ENCODE data around the gene ADAMTSL1. TPM values are rescaled to one million over a fixed set of nuclear protein-coding genes. Genes with fewer than 3 reads are reported as not detected.

The ADAMTSL1 gene
- total and polyA plus RNA-seq, 2 donors = 3.2 to 42.3 TPM

DNA sequence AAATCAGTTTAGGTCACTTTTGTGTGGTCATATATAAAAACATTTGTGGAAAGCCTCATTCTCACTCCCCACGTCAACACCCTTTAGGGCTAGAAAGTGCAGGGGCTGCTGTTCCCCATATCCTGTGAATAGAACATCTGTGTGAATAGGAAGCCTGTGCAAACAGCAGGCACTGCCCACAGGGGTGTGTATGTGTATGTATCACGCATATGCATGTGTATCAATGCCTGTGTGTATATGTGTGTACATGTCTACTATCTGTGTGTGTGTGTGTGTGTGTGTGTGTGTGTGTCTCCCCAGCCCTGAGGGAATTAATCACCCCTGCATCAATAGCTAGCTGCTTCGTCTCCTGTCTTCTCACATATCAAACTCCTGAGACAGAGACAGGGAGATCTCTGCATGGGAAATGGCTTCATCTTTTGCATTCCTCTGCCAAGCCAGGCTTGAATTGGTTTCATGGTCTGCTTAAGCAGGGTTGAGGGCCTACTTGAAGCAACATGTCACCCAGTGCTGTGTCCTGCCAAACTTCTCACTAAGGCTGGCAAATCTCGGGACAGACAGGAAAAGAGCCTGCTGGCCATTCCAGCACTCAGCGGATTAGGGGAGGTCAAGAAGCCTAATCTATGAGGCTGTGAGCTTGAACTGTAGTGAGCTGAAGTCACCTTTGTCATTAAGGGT lies 265.8 kb downstream of the ADAMTSL1 start:
- Histone ChIP-seq H3K4me3 (ENCODE audit: low read depth, low read length) (no peak overlapping the region), H3K36me3 (ENCODE audit: insufficient read depth) (no peaks in the 10 kb centered on the region), H3K27ac (ENCODE audit: low read depth) (no peak overlapping the region), H3K4me1 (ENCODE audit: insufficient read depth) (no peaks in the 10 kb centered on the region)
- no peak for DNase-seq (ENCODE audit: extremely low spot score)
- WGBS = 80% methylated on average over 5 of the region's 5 CpGs

DNA sequence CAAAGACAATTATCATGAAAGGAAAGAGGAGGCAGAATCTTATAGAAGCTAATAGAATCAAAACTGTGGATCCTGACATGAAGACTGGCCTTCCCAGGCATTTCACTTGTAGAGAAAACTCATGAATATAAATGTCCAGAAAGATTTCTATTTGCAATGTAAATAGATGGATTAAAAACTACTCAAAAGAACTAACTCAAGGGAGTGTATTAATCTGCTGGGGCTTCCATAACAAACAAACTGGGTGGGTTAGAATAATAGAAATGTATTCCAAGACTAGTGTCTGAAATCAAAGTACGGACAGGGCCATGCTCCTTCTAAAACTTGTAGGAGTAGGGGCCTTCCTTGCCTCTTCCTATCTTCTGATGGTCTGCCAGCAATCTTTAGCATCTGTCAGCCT lies 267.4 kb downstream of the ADAMTSL1 start:
- no peak overlapping the region for H3K4me3 ChIP-seq (ENCODE audit: low read depth, low read length)
- 91% methylated on average over 1 of the region's 1 CpG for WGBS
- H3K4me1 ChIP-seq (ENCODE audit: insufficient read depth) = no peaks in the 10 kb centered on the region
- DNase-seq (ENCODE audit: extremely low spot score) = no peak
- no peak overlapping the region for H3K27ac ChIP-seq (ENCODE audit: low read depth)
- no peaks in the 10 kb centered on the region for H3K36me3 ChIP-seq (ENCODE audit: insufficient read depth)

DNA sequence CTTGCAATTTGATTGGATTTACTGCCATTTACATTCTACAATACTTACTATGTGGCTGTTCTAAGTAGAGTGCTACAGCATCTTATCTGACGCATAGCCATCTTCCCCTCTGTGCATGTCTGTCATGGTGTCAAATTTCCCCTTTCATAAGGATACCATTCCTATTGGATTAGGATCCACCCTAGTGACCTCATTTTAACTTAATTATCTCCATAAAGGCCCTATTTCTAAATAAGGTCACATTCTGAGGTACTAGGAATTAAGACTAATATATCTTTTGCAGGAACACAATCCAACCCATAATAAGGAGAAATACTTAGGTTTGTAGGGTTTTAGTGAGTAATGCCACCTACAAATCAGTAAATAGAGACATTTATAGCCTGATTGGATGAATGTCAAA lies 268.0 kb downstream of the ADAMTSL1 start:
- no peaks in the 10 kb centered on the region for H3K36me3 ChIP-seq (ENCODE audit: insufficient read depth)
- no peak overlapping the region for H3K27ac ChIP-seq (ENCODE audit: low read depth)
- no peak for DNase-seq (ENCODE audit: extremely low spot score)
- H3K4me1 ChIP-seq (ENCODE audit: insufficient read depth) = no peaks in the 10 kb centered on the region
- 97% methylated on average over 1 of the region's 1 CpG for WGBS
- H3K4me3 ChIP-seq (ENCODE audit: low read depth, low read length) = no peak overlapping the region

DNA sequence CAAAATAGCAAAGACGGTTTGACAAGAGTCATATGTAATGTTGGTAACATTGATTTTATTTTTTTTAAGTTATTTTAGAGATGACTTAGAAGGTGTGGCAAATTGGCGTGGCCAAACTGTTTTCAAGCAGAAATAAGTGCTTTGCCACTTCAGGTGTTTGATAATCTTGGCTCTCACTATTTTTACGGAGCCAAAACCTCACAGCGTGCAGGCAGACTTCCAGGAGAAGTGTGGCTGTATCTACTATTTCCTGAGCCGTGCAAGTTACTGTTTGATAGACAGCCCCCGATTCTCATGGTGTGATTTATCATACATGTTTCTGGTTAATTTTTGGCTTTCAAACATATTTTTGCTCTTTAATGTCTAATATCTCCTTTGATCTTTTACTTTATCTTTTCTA lies 269.5 kb downstream of the ADAMTSL1 start:
- Histone ChIP-seq H3K27ac (ENCODE audit: low read depth) (no peak overlapping the region), H3K4me1 (ENCODE audit: insufficient read depth) (no peaks in the 10 kb centered on the region), H3K36me3 (ENCODE audit: insufficient read depth) (no peaks in the 10 kb centered on the region), H3K4me3 (ENCODE audit: low read depth, low read length) (no peak overlapping the region)
- WGBS = 69% methylated on average over 6 of the region's 6 CpGs
- no peak for DNase-seq (ENCODE audit: extremely low spot score)

DNA sequence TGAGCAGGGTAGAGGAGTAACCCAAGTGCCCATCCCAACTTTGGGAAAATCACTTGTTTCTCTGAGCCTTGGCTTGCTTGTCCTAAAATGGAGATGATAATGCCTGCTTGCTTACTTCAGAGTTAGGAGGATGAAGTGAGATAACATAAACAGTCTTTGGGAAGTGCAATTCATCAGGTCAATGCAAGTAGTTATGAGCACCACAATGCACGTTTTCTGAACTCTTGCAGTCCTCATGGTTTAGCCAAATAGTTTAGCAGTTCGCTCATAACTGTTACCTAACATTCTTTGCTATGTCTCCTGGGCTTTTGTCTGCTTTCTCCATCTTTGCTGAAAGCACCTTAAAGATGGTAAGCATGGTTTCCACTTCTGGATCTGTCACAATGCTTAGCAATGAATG lies 270.0 kb downstream of the ADAMTSL1 start:
- no peaks in the 10 kb centered on the region for H3K4me1 ChIP-seq (ENCODE audit: insufficient read depth)
- H3K36me3 ChIP-seq (ENCODE audit: insufficient read depth) = no peaks in the 10 kb centered on the region
- DNase-seq (ENCODE audit: extremely low spot score) = no peak
- no peak overlapping the region for H3K27ac ChIP-seq (ENCODE audit: low read depth)
- H3K4me3 ChIP-seq (ENCODE audit: low read depth, low read length) = no peak overlapping the region
- WGBS = 66% methylated on average over 2 of the region's 2 CpGs

DNA sequence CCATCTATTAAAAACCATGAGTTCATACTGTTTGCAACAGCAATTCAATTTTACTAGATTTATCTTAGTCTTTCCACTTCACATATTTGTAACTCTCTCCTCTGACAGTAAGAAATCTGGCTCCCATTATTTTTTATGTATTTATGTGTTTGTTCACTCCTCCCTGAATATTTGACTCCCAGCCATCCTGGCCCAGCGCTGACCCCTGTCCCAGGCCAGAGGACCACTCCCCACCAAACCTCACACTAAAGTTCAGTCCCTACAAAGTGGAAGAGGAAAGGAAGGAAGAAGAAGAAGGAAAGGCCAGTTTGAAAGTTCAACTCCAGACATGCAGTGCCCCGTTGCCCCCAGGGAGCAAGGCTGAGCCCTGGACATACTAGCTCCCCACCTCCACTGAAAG lies 271.8 kb downstream of the ADAMTSL1 start:
- H3K36me3 ChIP-seq (ENCODE audit: insufficient read depth) = no peaks in the 10 kb centered on the region
- H3K4me1 ChIP-seq (ENCODE audit: insufficient read depth) = no peaks in the 10 kb centered on the region
- DNase-seq (ENCODE audit: extremely low spot score) = no peak
- 84% methylated on average over 2 of the region's 2 CpGs for WGBS
- no peak overlapping the region for H3K4me3 ChIP-seq (ENCODE audit: low read depth, low read length)
- no peak overlapping the region for H3K27ac ChIP-seq (ENCODE audit: low read depth)

DNA sequence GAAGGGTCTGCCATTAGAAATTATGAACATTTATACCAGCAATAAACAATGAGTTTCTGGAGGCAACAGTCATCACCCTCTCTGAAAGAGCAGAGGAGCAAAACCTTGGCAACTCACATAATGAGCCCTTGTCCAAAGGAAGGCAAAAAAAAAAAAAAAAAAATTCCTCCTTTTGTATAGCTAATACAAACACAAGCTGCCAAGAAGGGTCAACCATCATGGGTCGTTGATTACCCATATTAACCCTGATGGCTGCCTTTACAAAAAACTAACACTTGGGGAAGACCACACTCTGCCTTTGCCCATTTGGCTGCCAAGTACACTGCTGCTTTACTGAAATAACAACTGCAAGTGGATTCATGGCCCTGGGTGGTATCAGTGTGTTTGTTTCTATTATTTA lies 272.7 kb downstream of the ADAMTSL1 start:
- Histone ChIP-seq H3K4me1 (ENCODE audit: insufficient read depth) (no peaks in the 10 kb centered on the region), H3K36me3 (ENCODE audit: insufficient read depth) (no peaks in the 10 kb centered on the region), H3K4me3 (ENCODE audit: low read depth, low read length) (no peak overlapping the region), H3K27ac (ENCODE audit: low read depth) (no peak overlapping the region)
- DNase-seq (ENCODE audit: extremely low spot score) = no peak
- 48% methylated on average over 1 of the region's 1 CpG for whole genome bisulfite sequencing

DNA sequence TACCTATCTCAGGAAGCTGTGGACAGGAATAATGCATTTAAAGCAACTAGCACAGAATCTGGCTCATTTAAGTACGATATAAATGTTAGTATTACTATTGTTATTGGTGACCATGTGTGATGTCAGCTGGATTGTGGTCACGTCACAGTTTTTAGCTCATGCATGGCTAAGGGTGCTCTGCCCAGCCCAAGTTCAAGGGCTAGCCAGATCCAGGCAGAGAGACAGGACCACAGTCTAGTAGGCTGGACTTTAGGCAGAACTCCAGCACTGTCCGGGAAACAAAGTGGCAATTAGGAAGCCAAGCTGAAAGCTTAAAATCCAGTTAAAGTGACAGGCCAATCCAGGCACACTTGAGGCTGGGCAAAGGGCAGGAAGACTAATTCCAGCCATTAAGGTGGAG lies 273.6 kb downstream of the ADAMTSL1 start:
- Histone ChIP-seq H3K36me3 (ENCODE audit: insufficient read depth) (no peaks in the 10 kb centered on the region), H3K4me3 (ENCODE audit: low read depth, low read length) (no peak overlapping the region), H3K27ac (ENCODE audit: low read depth) (no peak overlapping the region), H3K4me1 (ENCODE audit: insufficient read depth) (no peaks in the 10 kb centered on the region)
- 51% methylated on average over 3 of the region's 3 CpGs for WGBS
- DNase-seq (ENCODE audit: extremely low spot score) = no peak

DNA sequence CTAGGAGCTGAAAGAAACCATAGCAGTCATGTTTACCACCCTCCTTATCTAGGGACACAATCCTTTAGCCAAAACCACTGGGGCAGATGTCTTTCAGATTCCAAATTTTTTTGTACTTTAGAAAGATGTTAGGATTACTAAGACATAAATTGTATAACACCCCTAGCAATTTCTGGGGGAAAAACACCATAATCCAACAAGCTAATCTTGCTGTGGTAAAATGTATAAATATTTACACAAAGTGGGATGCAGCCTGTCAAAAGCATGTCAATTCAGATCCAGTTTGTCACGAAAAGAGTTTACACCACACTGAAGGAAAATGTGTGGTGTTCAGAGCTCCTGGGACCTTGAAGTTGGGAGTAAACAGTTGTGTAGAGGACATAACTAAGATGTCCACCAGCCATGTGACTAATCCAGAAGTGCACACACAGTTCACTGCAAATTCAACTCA lies 274.3 kb downstream of the ADAMTSL1 start:
- DNase-seq (ENCODE audit: extremely low spot score) = no peak
- H3K27ac ChIP-seq (ENCODE audit: low read depth) = no peak overlapping the region
- H3K36me3 ChIP-seq (ENCODE audit: insufficient read depth) = no peaks in the 10 kb centered on the region
- H3K4me1 ChIP-seq (ENCODE audit: insufficient read depth) = no peaks in the 10 kb centered on the region
- H3K4me3 ChIP-seq (ENCODE audit: low read depth, low read length) = no peak overlapping the region
- 31% methylated on average over 1 of the region's 1 CpG for WGBS

DNA sequence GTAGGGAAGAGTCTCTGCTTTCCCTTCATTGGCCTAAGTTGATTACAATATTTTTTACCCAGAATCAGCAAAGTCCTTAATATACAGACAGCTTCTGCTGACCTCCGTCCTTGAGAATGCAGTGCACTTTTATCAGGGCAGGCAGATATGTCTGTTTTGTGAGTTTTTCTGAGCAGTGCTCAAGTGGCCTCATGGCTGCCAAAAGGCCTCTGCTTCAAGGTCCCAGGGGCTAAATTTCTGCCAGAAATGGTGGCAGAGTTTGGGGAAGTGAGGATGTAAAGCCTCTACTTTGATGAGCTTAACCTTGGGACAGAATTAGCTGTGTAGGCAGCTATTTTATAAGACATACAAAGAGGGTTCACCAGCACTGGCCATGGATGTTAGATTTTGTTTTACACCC lies 275.8 kb downstream of the ADAMTSL1 start:
- DNase-seq (ENCODE audit: extremely low spot score) = no peak
- 92% methylated on average over 1 of the region's 1 CpG for WGBS
- H3K27ac ChIP-seq (ENCODE audit: low read depth) = no peak overlapping the region
- H3K4me1 ChIP-seq (ENCODE audit: insufficient read depth) = no peaks in the 10 kb centered on the region
- no peaks in the 10 kb centered on the region for H3K36me3 ChIP-seq (ENCODE audit: insufficient read depth)
- no peak overlapping the region for H3K4me3 ChIP-seq (ENCODE audit: low read depth, low read length)

DNA sequence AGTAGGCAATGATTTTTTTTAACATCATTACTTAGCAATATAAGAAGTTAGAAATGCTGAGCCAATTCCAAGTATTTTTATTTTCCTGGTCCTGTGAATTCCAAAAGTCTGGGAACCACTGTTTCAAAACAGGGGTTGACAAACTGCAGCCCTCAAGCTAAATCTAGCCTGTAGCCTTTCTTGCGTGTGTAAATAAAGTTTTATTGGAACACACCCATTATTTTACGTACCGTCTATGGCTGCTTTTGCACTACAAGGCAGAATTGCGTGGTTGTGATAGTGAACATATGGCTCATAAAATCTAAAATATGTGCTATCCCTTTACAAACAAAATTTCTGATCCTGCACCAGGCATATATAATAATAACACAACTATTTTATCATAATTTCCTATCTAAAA lies 280.0 kb downstream of the ADAMTSL1 start:
- H3K4me3 ChIP-seq (ENCODE audit: low read depth, low read length) = no peak overlapping the region
- WGBS = 87% methylated on average over 4 of the region's 4 CpGs
- DNase-seq (ENCODE audit: extremely low spot score) = no peak
- H3K27ac ChIP-seq (ENCODE audit: low read depth) = no peak overlapping the region
- H3K36me3 ChIP-seq (ENCODE audit: insufficient read depth) = no peaks in the 10 kb centered on the region
- no peaks in the 10 kb centered on the region for H3K4me1 ChIP-seq (ENCODE audit: insufficient read depth)

DNA sequence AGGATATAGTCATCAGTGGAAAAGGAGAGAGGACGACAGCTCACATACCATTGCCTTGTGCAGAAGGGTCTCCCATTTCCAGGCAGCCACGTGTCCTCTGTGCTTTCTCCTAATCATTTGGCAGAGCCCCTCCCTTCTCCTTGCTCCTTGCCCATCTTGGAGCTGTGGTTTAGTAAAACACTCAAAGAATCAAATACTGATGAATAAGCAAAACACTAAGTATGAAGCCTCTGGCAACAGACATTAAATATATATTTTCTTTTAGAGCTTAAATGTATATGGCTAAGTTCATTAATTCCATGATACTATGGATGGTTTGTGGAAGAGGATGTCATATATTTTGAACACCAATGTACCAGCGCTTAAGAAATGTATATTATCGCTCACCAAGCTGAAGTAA lies 280.6 kb downstream of the ADAMTSL1 start:
- no peaks in the 10 kb centered on the region for H3K4me1 ChIP-seq (ENCODE audit: insufficient read depth)
- no peak for DNase-seq (ENCODE audit: extremely low spot score)
- H3K4me3 ChIP-seq (ENCODE audit: low read depth, low read length) = no peak overlapping the region
- no peak overlapping the region for H3K27ac ChIP-seq (ENCODE audit: low read depth)
- no peaks in the 10 kb centered on the region for H3K36me3 ChIP-seq (ENCODE audit: insufficient read depth)
- WGBS = 94% methylated on average over 4 of the region's 4 CpGs

DNA sequence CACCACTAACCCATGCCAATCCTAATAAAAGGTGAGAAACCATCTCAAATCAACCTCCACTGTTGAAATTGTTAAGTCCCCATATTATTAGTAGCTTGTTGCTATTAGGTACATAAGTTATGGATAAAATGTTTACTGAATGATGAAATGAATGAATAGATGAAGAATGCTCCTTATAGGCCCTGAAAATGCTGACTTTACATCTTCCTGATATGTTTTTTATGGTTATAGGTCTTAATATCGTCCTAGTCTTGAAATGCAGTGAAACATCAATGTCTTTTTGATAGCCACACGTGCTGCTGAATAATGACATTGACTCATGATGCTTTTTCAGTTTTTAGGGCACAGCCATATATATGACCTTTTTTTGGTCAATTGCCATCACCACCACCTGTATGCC lies 281.3 kb downstream of the ADAMTSL1 start:
- WGBS = 98% methylated on average over 2 of the region's 2 CpGs
- peaks cover 1% of the 10 kb centered on the region for H3K4me1 ChIP-seq (ENCODE audit: insufficient read depth)
- H3K27ac ChIP-seq (ENCODE audit: low read depth) = no peak overlapping the region
- H3K36me3 ChIP-seq (ENCODE audit: insufficient read depth) = no peaks in the 10 kb centered on the region
- no peak overlapping the region for H3K4me3 ChIP-seq (ENCODE audit: low read depth, low read length)
- no peak for DNase-seq (ENCODE audit: extremely low spot score)

DNA sequence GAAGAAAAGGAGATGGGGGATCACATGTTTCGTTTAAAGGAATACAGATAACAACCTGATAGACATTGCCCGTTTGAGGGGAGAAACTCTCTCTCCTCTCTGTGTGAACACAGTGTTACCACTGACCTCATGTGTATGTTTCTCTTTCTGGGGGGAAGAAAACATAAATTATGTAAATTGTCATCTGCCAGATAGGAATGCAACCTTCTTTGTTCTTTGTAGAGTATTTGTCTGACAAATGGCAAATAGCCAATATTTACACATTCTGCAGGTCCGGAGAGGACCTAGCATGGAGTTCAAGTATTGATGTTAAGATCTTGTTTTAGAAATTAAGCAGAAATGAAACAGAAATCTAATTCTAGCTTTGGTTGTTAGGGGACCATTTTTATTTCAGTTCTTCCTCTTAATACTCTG lies 282.8 kb downstream of the ADAMTSL1 start:
- no peak overlapping the region for H3K27ac ChIP-seq (ENCODE audit: low read depth)
- no peaks in the 10 kb centered on the region for H3K36me3 ChIP-seq (ENCODE audit: insufficient read depth)
- no peak overlapping the region for H3K4me3 ChIP-seq (ENCODE audit: low read depth, low read length)
- peaks cover 1% of the 10 kb centered on the region for H3K4me1 ChIP-seq (ENCODE audit: insufficient read depth)
- DNase-seq (ENCODE audit: extremely low spot score) = no peak
- 55% methylated on average over 3 of the region's 3 CpGs for WGBS

DNA sequence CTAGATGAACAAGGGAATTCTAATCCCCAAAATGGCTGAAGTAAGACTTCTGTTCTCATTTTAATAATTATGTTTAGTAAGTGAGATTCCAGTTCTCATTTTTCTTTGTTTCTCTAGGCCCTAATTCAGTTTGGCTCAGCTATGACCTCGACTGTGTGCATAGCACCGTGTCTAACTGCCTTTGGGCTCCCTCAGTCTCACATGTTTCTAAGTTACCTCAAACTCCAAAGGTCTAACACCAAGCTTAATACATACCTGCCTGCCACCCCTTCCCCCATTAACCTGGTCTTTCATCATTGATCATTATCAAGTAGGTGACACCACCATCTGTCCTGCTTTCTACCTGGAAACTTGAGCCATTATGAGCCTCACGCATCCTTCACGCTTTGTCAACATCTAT lies 285.9 kb downstream of the ADAMTSL1 start:
- Histone ChIP-seq H3K4me1 (ENCODE audit: insufficient read depth) (peaks cover 1% of the 10 kb centered on the region), H3K36me3 (ENCODE audit: insufficient read depth) (no peaks in the 10 kb centered on the region), H3K4me3 (ENCODE audit: low read depth, low read length) (no peak overlapping the region), H3K27ac (ENCODE audit: low read depth) (no peak overlapping the region)
- DNase-seq (ENCODE audit: extremely low spot score) = no peak
- 92% methylated on average over 4 of the region's 4 CpGs for WGBS

Measured in urinary bladder (tissue), 4 donors.